ENCODE results near the gene PRCP.

- no peak for TF ChIP-seq CTCF (conservative IDR thresholded peaks at IDR 0.05; ENCODE audit: low read depth in 2 of 2)
- TF ChIP-seq POLR2AphosphoS5 (IDR thresholded peaks at IDR 0.05; ENCODE audit: low read depth) = no peak
- TF ChIP-seq ZNF331 (CRISPR knock-in tag; IDR thresholded peaks at IDR 0.05; ENCODE audit: low read depth) = no peak
- no peak for TF ChIP-seq ETS1 (IDR thresholded peaks at IDR 0.05)
These were observed 927 bp downstream of the PRCP start for GRCh38 chr11:82899186-82899820.
